NT2/D1 (cell line): ENCODE data around the gene APRT.

Experiments used
- SUZ12 ChIP-seq: IDR thresholded peaks from 2 replicates; pipeline ENCODE4 v1.6.1; 2011; ENCODE audit not compliant: insufficient read length, insufficient read depth; ENCODE audit errors: extremely low read depth
- YY1 ChIP-seq: IDR thresholded peaks from 2 replicates; pipeline ENCODE4 v1.6.1; 2011; ENCODE audit not compliant: insufficient read length, insufficient read depth
- ZNF274 ChIP-seq: IDR thresholded peaks from 2 replicates; pipeline ENCODE4 v1.6.1; 2011; ENCODE audit warnings: mild to moderate bottlenecking, low read depth, low read length

GRCh38 chr16:88842308-88842756 is 30.6 kb upstream of the APRT start:
- no peak for TF ChIP-seq YY1
- no peak for TF ChIP-seq ZNF274
- TF ChIP-seq SUZ12, result no peak
